ENCODE data around the gene MEIOC.
"Not testable (repeated sequence)": the region's sequence is repeated elsewhere in the genome, so short reads cannot be mapped to it uniquely, and the experiment has no call there.

Gene MEIOC

DNA sequence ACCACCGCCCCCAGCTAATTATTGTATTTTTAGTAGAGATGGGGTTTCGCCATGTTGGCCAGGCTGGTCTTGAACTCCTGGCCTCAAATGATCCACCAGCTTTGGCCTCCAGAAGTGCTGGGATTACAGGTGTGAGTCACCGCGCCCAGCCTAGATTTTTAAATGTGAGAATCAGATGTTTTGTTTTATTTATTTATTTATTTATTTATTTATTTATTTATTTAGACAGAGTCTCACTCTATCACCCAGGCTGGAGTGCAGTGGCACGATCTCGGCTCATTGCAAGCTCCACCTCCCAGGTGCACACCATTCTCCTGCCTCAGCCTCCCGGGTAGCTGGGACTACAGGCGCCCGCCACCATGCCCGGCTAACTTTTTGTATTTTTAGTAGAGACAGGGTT is 44.0 kb downstream of the MEIOC start:
- not testable (repeated sequence) for DNase-seq (ENCODE audit: extremely low read depth in 1 of 2, low read depth in 1 of 2)

DNA sequence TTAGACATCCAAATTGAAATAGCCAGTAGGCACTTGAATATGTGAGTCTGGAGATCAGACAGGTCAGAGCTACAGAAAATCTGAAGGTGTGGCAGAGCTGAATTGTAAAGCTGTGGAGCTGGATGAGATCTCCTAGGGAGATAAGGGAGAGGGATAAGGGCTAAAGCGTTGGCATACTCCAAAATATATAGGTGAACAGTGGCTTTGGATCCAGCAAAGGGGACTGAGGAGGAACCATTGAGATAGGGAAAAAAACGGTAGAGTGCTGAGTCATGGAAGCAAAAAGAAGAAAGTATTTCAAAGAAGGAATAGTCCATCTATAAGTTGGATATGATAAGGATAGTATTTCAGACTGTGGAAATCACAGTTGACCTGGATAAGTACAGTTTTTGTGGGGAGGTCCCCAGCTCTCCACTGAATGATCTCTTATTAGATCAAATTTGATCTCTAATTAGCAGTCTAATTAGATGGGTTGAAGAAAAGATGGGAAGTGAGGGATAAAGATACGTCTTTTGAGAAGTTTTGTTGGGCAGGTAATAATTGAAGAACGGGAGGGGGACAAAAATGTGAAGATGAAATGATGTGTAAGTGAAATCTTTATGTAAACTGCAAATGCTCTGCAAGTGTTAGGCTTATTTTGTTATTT is 51.6 kb downstream of the MEIOC start:
- no peak for DNase-seq (ENCODE audit: extremely low read depth in 1 of 2, low read depth in 1 of 2)

DNA sequence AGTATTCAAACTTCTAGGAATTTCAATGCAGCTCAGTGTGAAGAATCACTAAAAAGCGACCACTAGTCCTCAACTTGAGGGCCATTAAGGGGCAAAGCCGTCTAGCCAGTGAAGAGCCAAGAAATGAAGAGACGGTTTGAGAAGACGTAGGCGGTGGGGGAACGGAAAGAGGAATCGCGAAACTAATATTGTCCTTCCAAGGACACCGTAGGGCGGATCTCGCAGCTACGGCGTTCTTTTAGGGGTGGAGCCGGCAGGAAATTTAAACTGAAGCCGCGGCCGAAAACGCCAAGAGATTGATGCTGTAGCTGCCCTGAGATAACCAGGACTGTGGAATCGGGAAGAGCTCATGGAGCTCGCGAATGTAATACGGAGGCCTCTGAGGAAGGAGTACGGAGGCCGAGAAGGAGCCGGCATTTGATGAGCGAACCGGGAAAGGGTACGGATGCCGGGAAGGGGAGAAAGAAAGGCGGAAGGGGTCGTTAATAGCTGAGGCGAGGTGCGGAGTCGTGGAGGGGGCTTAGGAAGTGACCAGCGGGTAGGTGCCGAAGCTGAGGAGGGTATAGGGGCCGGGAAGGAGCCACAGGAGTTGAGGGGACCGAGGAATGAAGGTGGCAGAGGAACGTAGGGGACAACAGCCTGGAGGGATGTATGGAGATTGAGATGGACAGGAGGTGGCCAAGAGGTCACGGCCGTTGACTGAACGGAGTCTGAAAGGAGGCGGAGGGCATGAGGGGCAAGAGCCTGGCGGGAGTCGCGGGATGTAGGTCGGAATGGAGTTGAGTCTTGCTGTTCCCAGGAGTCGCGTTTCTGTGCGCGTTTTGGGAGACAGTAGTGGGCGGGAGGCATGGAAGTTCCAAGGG is 52.4 kb downstream of the MEIOC start, which contains the start of gene DBF4B:
TSS of gene DBF4B (plus strand) at position 265 of the 863 bp plus-strand sequence. CDS start at position 421, 156 bp downstream.
- DNase-seq (ENCODE audit: extremely low read depth in 1 of 2, low read depth in 1 of 2): peak; percentile 49 to 71

DNA sequence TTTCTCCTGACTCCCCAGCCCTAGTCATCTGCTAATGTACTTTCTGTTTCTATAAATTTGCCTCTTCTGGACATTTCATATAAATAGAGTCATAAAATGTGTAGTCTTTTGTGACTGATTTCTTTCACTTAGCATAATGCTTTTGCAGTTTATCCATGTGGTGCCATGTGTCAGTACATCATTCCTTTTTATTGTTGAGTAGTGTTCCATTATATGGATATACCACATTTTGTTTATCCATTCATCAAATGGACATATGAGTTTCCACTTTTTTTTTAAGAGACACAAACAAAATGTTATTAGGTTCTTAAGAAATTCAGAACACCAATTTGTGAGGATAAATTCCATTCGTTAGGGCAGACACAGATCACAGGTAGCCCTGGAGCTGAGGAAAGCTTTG is 63.2 kb downstream of the MEIOC start:
- no peak for DNase-seq (ENCODE audit: extremely low read depth in 1 of 2, low read depth in 1 of 2)

DNA sequence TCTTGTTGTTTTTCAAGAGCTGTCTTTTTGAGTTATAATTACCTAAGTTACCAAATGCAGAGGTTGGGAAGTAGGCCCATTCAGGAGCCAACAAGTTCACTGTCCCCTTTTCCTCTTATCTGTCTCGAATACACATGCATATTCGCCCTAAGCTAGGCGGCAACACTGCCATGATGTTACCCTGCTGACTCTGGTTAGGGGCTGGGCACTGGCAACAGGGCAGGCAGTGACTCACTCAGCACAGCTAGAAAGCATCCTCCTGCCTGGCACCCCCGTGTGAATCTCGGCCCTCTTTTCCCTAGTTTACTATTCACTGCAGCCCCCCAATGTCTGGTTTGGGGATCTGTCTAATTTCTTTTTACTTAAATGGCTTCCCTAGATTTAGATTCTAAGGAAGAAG is 66.0 kb downstream of the MEIOC start:
- DNase-seq (ENCODE audit: extremely low read depth in 1 of 2, low read depth in 1 of 2): no peak

Data from stimulated activated CD8-positive, alpha-beta memory T cell treated with anti-CD3 and anti-CD28 coated beads, Interleukin-7, amount 100 ng/mL, for 48 hours (primary cell).